Natural killer cell (primary cell): Measurements from ENCODE around the gene ZNF117. TPM values are rescaled to one million over a fixed set of nuclear protein-coding genes. Genes with fewer than 3 reads are reported as not detected.

Experiments
- ATAC-seq, 3 donors: fragments of 150-1000 bp in 2 of 3; fragments of 200-7000 bp in 1 of 3; cut with Tn5 transposase; 1 replicate in 1 of 3; 2 replicates in 2 of 3; pipeline ENCODE4 v1.10.0; 2021; ENCODE audit warnings: mild to moderate bottlenecking in 2 of 3, moderate library complexity in 2 of 3
- DNase-seq, 2 donors: peaks; one replicate each; pipeline versions ENCODE4 v3.0.0 to v3.0.0-alpha.2; 2013 to 2021; ENCODE audit warnings: mixed read lengths in 1 of 2
- H3K27ac ChIP-seq: one replicate; pipeline ENCODE4 v1.5.1; 2013; ENCODE audit warnings: mild to moderate bottlenecking, low read length
- H3K27me3 ChIP-seq: one replicate; pipeline ENCODE4 v1.6.1; 2013; ENCODE audit warnings: low read length; ENCODE audit not compliant: control insufficient read depth, insufficient read depth
- H3K36me3 ChIP-seq: one replicate; pipeline ENCODE4 v1.6.1; 2013; ENCODE audit warnings: low read length; ENCODE audit not compliant: control insufficient read depth, insufficient read depth
- H3K4me1 ChIP-seq: one replicate; pipeline ENCODE4 v1.6.1; 2013; ENCODE audit warnings: low read length; ENCODE audit not compliant: control insufficient read depth, insufficient read depth
- H3K4me3 ChIP-seq: one replicate; pipeline ENCODE4 v1.5.1; 2013; ENCODE audit warnings: low read length
- H3K9me3 ChIP-seq: one replicate; pipeline ENCODE4 v1.6.1; 2013; ENCODE audit warnings: low read length; ENCODE audit not compliant: control insufficient read depth, insufficient read depth
- H3K27ac Mint-ChIP-seq, 2 donors: one replicate each; pipeline ENCODE4 v1.8.0; 2022; ENCODE audit warnings: mild to moderate bottlenecking in 2 of 2, mixed read lengths in 2 of 2, moderate library complexity in 1 of 2
- H3K27me3 Mint-ChIP-seq, 2 donors: one replicate each; pipeline ENCODE4 v1.8.0; 2022; ENCODE audit warnings: low read depth in 2 of 2, mixed read lengths in 2 of 2
- H3K36me3 Mint-ChIP-seq: one replicate; pipeline ENCODE4 v1.8.0; 2022; ENCODE audit warnings: mixed read lengths
- H3K4me1 Mint-ChIP-seq, 2 donors: one replicate each; pipeline ENCODE4 v1.8.0; 2022; ENCODE audit warnings: mixed read lengths in 2 of 2
- H3K4me3 Mint-ChIP-seq: one replicate; pipeline ENCODE4 v1.8.0; 2022; ENCODE audit warnings: mild to moderate bottlenecking, moderate library complexity, mixed read lengths
- H3K9me3 Mint-ChIP-seq, 2 donors: one replicate each; pipeline ENCODE4 v1.8.0; 2022; ENCODE audit warnings: mixed read lengths in 2 of 2
- WGBS: methylation state at CpG from one replicate; pipeline ENCODE4 v1.1.7; 2013; ENCODE audit warnings: missing lambda C conversion rate; ENCODE audit not compliant: insufficient coverage; 5-methylcytosine and 5-hydroxymethylcytosine counted together
- intact Hi-C: fragments of 100-400 bp; cut with micrococcal nuclease; formaldehyde crosslinking; loops from one replicate; pipeline ENCODE4 v1.14.2; 2022
- total RNA-seq, 4 donors: library from RNA; stranded (reverse); fragments of 120-200 nt in 1 of 4; gene quantifications; one replicate each; pipeline versions ENCODE4 v1.2.3 to v1.2.4, GENCODE V29; 2013 to 2022
- TF ChIP-seq, protein P1 (sequence below): fragments of 200-600 bp; IDR thresholded peaks from one replicate; pipeline ENCODE4 v1.8.0; 2022; ENCODE audit warnings: antibody characterized with exemption

The ZNF117 gene
- total RNA-seq, 3 donors from 2014 or later (not counting 1 experiment from before 2014, with no cell fraction given), result 5.2 to 12.7 (median 6.6) TPM

DNA sequence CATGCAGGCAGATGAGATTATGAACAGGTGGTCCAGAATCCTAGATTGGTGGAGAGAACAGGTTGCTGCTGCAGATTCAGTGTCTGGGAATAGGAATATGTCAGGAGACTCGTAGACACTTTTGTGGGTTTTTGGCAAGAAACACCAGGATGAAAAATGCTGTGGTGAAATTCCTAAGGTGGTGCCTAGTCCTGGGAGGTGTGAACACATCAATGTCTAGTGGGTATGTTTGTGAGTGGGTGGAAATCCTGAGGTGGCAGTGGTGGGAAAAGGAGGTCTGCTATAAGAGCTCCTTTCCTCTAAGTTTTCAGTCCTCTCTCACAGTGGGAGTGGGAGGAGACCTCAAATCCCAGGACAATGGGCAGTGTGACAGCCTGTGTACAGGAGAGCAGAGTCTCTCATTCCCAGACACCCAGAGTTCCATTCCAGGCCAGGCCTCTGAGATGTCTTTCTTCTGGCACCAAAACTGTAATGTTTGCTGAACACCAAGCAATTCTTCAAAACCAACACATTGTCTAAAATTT, 10.5 kb upstream of the ZNF117 start:
- peaks cover 6% of the 10 kb centered on the region for H3K36me3 Mint-ChIP-seq
- TF ChIP-seq, protein P1, sequence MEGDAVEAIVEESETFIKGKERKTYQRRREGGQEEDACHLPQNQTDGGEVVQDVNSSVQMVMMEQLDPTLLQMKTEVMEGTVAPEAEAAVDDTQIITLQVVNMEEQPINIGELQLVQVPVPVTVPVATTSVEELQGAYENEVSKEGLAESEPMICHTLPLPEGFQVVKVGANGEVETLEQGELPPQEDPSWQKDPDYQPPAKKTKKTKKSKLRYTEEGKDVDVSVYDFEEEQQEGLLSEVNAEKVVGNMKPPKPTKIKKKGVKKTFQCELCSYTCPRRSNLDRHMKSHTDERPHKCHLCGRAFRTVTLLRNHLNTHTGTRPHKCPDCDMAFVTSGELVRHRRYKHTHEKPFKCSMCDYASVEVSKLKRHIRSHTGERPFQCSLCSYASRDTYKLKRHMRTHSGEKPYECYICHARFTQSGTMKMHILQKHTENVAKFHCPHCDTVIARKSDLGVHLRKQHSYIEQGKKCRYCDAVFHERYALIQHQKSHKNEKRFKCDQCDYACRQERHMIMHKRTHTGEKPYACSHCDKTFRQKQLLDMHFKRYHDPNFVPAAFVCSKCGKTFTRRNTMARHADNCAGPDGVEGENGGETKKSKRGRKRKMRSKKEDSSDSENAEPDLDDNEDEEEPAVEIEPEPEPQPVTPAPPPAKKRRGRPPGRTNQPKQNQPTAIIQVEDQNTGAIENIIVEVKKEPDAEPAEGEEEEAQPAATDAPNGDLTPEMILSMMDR, result no peak
- no peak overlapping the region for H3K27ac Mint-ChIP-seq
- peaks cover 3 to 10% of the 10 kb centered on the region in 2 donors for H3K9me3 Mint-ChIP-seq
- H3K9me3 ChIP-seq, result peaks cover 29% of the 10 kb centered on the region
- 0% methylated on average over 1 of the region's 1 CpG for WGBS
- DNase-seq, result no peak
- ATAC-seq, result no peak
- no peak overlapping the region for H3K4me3 Mint-ChIP-seq
- intact Hi-C loops, result loop anchor here (10.0 kb wide), 2 partner anchors 207 to 373 kb away; partner anchors contain the start of genes ZNF138 and ZNF92
- H3K4me3 ChIP-seq, result no peak overlapping the region
- peaks cover 9% of the 10 kb centered on the region for H3K4me1 ChIP-seq
- peaks cover 16% of the 10 kb centered on the region for H3K36me3 ChIP-seq
- H3K27me3 ChIP-seq, result no peaks in the 10 kb centered on the region
- H3K27ac ChIP-seq, result no peak overlapping the region
- peaks cover 69 to 72% of the 10 kb centered on the region in 2 donors for H3K4me1 Mint-ChIP-seq
- H3K27me3 Mint-ChIP-seq, result no peaks in the 10 kb centered on the region

DNA sequence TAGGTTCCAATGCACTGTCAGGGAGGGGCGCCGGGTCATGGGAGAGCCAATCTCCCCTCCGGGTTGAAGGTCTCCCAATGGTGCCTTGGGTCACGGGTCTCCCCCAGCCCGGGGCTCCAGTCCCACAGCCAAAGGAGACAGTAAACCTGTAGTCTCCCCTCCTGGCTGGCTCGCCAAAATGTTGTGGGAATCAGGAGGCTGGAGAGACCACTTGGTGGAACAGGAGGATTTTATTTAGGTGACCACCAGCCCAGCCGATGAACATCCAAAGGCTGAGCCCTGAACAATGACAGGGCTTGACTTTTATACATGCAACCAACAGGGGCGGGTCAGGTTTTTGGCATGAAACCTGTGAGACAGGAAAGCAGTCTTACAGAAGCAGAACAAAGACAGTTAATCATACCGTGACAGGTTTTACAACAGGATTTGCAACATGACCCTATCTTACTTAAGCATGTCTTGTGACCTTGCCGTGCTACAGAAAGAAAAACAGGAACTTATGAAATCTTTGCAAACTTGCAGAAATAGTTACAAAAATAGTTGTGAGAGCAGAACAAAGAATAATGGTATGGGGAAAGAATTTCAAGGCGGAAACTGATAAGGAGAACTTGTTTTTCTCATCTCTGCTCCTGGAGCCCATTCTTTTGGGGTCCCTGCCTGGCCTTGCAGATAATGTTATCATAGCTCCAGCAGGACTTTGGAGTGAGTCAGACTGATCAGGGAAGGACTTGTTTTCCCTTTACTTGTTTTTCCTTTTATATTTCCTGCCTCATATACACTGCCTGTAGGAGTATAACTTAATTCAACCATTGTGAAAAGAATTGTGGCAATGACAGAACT, 8.5 kb upstream of the ZNF117 start:
- no peak overlapping the region for H3K4me3 ChIP-seq
- 79% methylated on average over 11 of the region's 11 CpGs for WGBS
- H3K27me3 ChIP-seq, result no peaks in the 10 kb centered on the region
- Mint-ChIP-seq H3K36me3 (peaks cover 11% of the 10 kb centered on the region), H3K9me3 (peaks cover 3 to 13% of the 10 kb centered on the region in 2 donors), H3K27me3 (no peaks in the 10 kb centered on the region), H3K4me1 (peaks cover 51 to 52% of the 10 kb centered on the region in 2 donors), H3K4me3 (no peak overlapping the region), H3K27ac (peak overlapping the region in 1 of 2 donors; percentile 42)
- ATAC-seq, result peak in 1 of 3 donors; percentile 43
- peaks cover 5% of the 10 kb centered on the region for H3K4me1 ChIP-seq
- H3K36me3 ChIP-seq, result peaks cover 16% of the 10 kb centered on the region
- peaks cover 49% of the 10 kb centered on the region for H3K9me3 ChIP-seq
- intact Hi-C loops, result loop anchor here (10.0 kb wide), 2 partner anchors 205 to 375 kb away; partner anchors contain the start of genes ZNF138 and ZNF92
- no peak for DNase-seq
- peak overlapping the region; percentile 67 for H3K27ac ChIP-seq
- TF ChIP-seq, protein P1, result no peak

DNA sequence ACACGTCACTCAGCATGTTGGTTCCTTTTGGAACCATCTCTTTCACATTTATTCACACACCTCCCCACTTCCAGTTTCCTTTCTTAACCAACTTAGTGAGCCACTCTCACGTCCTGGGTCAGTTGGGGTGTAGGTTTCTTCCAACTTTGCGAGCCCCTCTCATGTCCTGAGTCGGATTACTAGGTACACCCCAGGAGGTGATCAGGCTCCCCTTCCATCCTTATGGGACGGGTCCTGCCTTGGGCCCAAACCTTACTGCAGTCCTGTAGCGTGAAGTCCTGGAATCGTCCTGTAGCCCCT, 8.0 kb upstream of the ZNF117 start:
- peaks cover 16% of the 10 kb centered on the region for H3K36me3 ChIP-seq
- peak overlapping the region; percentile 67 for H3K27ac ChIP-seq
- Mint-ChIP-seq H3K27ac (no peak overlapping the region), H3K4me1 (peaks cover 47 to 49% of the 10 kb centered on the region in 2 donors), H3K27me3 (no peaks in the 10 kb centered on the region), H3K9me3 (peaks cover 3 to 13% of the 10 kb centered on the region in 2 donors), H3K36me3 (peaks cover 16% of the 10 kb centered on the region), H3K4me3 (no peak overlapping the region)
- ATAC-seq (no peak), DNase-seq (no peak)
- H3K9me3 ChIP-seq, result peaks cover 55% of the 10 kb centered on the region
- intact Hi-C loops, result no loop called here
- H3K4me3 ChIP-seq, result no peak overlapping the region
- TF ChIP-seq, protein P1, result no peak
- WGBS, result 97% methylated on average over 7 of the region's 7 CpGs
- H3K4me1 ChIP-seq, result peaks cover 5% of the 10 kb centered on the region
- no peaks in the 10 kb centered on the region for H3K27me3 ChIP-seq
